Midbrain (tissue), 1 donor: Measurements from ENCODE around the gene ATG9B.

Source experiments
- DNase-seq: peaks from one replicate; lab custom pipeline; 2025; lab: John Stamatoyannopoulos, UW

Gene ATG9B, protein sequence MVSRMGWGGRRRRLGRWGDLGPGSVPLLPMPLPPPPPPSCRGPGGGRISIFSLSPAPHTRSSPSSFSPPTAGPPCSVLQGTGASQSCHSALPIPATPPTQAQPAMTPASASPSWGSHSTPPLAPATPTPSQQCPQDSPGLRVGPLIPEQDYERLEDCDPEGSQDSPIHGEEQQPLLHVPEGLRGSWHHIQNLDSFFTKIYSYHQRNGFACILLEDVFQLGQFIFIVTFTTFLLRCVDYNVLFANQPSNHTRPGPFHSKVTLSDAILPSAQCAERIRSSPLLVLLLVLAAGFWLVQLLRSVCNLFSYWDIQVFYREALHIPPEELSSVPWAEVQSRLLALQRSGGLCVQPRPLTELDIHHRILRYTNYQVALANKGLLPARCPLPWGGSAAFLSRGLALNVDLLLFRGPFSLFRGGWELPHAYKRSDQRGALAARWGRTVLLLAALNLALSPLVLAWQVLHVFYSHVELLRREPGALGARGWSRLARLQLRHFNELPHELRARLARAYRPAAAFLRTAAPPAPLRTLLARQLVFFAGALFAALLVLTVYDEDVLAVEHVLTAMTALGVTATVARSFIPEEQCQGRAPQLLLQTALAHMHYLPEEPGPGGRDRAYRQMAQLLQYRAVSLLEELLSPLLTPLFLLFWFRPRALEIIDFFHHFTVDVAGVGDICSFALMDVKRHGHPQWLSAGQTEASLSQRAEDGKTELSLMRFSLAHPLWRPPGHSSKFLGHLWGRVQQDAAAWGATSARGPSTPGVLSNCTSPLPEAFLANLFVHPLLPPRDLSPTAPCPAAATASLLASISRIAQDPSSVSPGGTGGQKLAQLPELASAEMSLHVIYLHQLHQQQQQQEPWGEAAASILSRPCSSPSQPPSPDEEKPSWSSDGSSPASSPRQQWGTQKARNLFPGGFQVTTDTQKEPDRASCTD

DNA sequence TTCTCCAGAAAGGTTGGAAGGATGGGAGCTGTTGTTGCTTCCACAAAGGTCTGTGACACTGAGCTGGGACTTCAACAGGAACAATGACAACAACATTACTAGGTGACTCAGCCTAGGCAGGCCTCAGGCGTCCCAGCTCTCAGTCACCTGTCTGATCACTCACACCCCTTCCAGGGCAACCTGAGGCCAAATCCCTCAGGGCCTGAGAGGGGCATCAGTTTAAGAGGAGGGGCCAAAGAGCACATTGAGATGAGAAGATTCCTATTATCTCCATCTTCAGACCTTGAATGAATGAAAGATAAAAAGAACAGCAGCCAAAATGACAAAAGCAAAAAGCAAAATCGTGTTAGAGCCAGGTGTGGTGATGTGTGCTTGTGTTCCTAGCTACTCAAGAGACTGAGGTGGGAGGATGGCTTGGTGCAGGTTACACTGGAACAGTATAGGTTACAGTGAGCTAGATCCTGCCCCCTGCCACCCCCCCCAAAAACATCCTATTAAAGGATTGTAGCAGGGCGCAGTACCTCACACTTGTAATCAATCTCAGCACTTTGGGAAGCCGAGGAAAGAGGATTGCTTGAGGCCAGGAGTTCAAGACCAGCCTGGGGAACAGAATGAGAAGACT is at the start of gene ATG9B:
ATG9B (minus strand) TSS at position 60 of the 622 bp plus-strand sequence. CDS start 71 bp downstream, outside the sequence.
- DNase-seq: no peak

DNA sequence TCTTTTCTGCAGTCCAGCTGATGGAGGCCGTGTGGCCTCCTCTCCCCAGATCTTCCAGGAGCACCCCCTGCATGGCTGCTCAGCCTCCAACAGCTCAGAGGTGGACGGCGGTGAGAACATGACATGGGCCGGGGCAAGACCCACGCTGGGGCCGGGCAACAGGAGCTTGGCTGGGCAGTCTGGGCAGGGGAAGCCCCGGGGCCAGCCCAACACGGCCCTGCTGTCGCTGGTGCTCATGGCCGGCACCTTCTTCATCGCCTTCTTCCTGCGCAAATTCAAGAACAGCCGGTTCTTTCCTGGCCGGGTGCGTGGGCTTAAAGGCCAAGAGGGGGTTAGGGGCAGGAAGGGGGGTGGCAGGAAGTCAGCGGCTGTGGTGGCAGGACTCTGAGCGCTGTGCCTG is 49.7 kb upstream of the ATG9B start:
- DNase-seq: no peak

DNA sequence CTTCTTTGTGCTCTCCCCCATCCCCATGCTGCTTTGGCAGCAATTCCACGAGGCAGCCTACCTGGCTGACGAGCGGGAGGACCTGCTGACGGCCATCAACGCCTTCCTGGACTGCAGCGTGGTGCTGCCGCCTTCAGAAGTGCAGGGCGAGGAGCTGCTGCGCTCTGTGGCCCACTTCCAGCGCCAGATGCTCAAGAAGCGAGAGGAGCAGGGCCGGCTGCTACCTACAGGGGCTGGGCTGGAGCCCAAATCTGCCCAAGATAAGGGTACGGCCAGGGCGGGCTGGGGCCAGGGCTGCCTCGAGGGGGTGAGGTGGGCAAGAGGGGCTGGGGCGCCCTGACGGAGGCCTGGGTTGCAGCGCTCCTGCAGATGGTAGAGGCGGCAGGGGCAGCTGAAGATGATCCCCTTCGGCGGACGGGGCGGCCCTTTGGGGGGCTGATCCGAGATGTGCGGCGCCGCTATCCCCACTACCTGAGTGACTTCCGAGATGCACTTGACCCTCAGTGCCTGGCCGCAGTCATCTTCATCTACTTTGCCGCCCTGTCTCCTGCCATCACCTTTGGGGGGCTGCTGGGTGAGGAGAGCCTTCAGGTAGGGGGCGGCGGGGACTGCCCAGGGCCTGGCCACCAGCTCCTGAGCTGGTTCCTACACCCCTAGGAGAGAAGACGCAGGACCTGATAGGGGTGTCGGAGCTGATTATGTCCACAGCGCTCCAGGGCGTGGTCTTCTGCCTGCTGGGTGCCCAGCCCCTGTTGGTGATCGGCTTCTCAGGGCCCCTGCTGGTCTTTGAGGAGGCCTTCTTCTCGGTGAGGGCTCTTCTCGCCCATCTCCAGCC is 47.0 kb upstream of the ATG9B start:
- no peak for DNase-seq

DNA sequence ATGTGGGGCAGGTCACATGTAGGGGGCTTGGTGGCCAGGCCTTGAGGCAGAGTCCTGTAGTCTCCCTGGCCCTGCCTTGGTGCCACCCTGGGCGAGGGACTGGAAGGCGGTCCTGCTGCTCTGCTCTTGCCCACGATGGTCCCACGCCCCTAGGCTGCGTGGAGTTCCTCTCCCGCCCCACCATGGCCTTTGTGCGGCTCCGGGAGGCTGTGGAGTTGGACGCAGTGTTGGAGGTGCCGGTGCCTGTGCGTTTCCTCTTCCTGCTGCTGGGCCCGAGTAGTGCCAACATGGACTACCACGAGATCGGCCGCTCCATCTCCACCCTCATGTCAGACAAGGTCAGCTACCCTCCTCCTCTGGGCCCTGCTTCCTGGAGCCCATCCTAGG is 46.3 kb upstream of the ATG9B start:
- no peak for DNase-seq

DNA sequence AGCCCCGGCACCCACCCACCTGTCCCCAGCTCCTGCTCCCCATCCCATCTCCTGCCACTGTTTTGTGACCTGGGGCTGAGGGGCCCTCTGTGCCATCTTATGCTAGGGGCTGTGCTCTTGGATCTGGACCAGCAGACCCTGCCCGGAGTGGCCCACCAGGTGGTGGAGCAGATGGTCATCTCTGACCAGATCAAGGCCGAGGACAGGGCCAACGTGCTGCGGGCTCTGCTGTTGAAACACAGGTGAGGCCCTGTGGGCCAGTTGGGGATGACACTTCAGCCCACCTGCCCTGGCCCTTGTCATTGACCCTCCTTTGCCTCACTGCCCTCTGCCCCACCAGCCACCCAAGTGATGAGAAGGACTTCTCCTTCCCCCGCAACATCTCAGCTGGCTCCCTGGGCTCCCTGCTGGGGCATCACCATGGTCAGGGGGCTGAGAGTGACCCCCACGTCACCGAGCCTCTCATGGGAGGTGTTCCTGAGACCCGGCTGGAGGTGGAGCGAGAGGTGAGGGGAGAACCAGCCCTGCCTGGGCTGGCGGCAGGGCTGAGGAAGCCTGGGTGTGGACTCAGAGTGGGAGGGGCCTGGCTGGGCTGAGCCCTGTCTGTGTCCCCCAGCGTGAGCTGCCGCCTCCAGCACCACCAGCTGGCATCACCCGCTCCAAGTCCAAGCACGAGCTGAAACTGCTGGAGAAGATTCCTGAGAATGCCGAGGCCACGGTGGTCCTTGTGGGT is 45.7 kb upstream of the ATG9B start:
- DNase-seq: no peak

DNA sequence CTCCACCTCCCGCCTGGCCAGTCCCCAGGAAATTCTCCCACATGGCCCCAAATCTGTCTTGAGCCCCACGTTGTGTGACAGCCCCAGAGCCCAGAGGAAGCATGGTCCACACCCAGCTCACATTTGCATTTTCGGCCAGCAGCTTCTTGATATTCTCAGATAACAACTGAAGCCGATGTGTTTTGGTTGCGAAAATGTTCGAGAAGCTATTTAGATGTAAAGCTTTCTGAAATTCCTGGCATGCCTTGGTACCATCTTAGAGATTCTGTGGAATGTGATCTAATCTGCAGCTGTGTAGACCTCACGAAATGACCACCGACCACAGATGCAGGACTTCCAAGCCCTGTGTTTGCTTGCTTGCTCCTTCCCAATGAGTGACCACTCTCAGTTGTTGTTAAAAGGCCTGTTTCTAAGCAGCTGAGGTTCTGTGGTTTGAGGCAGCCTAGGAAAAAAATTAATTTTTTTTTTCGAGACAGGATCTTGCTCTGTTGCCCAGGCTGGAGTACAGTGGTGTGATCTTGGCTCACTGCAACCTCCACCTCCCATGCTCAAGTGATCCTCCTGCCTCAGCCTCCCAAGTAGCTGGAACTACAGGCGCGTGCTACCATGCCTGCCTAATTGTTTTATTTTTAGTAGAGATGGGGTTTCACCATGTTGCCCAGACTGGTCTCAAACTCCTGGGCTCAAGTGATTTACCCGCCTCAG is 43.9 kb upstream of the ATG9B start:
- DNase-seq: no peak

- DNase-seq: no peak
These were observed 42.1 kb upstream of the ATG9B start for GRCh38 chr7:151066273-151066974.

- DNase-seq: no peak
These were observed 41.2 kb upstream of the ATG9B start for GRCh38 chr7:151065516-151065915.

GRCh38 chr7:151064993-151065392 is 40.7 kb upstream of the ATG9B start:
- DNase-seq: no peak

GRCh38 chr7:151064454-151064853 is 40.2 kb upstream of the ATG9B start:
- no peak for DNase-seq

- DNase-seq: no peak
These were observed 38.9 kb upstream of the ATG9B start for GRCh38 chr7:151063212-151063561.

DNA sequence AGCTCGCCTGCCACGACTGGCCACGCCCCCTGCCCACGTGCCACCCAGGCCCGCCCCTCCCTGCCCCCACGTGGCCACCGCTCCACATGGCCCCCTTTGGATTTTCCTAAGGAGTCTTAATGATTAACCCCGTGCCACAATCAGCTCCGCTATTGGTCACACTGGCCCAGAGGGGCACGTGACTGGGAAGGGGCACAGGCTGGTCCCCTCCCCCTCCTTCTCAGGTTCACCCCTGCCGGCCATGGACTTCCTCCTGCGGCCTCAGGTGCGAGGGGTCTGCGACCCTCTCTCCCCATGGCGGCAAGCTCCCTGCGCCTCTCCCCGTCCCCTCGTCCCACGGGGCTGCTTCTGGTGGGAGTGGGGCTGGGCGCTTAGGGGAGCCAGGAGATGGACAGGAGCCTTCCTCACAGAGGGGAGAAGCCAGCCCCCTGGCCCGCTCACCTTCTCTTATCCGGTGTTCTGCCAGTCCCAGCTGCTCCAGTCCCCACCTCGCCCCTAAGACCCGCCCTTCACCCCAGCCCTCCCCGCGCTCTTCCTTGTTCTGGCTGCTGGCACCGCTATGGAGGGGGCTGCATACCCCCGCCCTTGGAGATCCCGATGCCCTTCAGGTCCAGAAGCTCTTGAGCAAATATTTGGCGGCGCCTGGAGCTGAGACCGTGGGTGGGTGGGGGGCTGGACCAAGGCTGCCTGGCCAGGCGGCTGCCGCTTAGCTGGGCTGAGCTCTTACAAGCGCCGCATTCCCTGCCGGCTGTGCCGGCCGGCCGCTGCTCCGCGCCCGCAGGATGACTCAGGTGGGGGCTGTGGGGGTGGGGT is 38.3 kb upstream of the ATG9B start:
- no peak for DNase-seq

- DNase-seq: no peak
These were observed 37.8 kb upstream of the ATG9B start for GRCh38 chr7:151062111-151062398.

GRCh38 chr7:151061213-151062110 is 37.2 kb upstream of the ATG9B start:
- no peak for DNase-seq

DNA sequence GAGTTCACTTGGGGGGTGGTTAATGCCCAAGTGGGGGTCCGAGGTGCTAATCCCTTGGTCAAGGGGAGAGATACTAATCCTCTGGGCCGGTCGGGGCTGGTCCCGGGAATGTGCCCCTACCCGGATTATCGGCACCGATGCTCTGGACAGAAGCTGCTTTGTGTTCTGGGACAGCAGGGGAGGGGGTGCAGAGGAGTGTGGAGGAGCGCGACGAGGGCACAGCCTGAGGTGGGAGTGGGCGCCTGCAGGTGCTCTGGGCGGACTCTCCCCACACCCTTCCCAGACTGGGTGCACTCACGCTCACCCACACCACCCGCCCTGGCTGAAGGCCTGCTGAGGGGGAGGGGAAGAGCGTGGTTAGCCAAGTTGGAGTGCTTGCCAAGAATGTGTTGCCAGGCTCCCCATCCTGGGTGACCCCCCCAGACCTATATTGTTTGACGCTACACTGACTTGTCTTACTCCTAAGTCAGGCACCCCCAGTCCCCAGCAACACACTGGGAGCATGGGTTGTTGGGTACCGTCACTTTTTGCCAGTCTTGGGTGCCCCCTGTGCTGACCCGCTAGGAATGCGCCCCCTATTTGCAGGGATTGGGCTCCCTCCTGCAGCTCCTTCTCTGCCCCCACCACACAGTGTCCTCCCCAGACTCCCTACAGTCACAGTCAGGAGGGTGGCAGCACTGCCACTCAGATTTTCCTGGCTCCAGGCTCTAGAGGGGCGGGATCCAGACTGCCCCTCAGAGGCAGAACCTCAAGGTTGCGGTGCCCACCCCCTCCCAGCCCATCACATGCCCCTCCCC is 36.3 kb upstream of the ATG9B start:
- peak; percentile 31 for DNase-seq

GRCh38 chr7:151060113-151060415 is 35.8 kb upstream of the ATG9B start:
- no peak for DNase-seq

DNA sequence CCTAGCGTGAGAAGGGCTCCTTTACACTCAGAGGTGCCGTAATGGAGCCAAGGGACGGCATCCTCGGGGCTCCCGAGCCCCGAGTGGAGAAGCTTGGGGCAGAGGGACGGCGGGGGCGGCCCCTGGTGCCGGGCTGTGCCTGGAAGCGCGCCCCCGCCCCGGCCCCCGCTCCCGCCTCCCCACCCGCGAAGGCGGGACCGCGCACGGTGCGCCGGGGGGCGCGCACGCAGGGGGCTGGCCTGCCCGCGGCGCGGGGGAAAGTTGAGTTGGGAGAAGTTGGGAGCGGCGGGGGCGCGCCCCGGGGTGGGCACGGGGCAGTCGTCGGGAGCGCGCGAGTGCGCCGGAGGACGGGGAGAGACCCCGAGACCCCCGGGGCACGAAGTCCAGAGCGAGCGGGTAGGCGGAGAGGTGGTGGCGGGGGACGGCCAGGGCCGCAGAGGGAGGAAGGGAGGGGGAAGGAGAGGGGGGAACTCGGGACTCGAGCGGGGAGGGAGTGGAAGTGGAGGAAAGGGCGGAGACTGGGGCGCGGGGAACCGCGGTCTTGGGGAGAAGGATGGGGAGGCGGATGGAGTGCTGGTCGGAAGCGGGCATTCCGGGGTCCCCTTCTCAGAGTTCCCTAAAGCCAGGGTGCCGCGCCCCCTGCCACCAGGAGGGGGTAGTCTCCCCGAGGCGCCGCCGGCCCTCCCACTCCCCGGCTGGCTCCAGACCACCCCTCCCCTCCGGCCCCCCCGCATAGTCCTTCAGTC is 35.2 kb upstream of the ATG9B start, which contains the start of gene SLC4A2:
SLC4A2 (plus strand) TSS at position 223 of the 746 bp plus-strand sequence. CDS start 2,399 bp downstream, outside the sequence.
- DNase-seq: peak; percentile 88
